HUES64 (cell line): ENCODE results near the gene CASP8.
"Not testable (repeated sequence)": the region's sequence is repeated elsewhere in the genome, so short reads cannot be mapped to it uniquely, and the experiment has no call there.

Experiments used
- H3K27ac ChIP-seq: 2 replicates; pipeline ENCODE4 v1.7.0; 2013; ENCODE audit warnings: low read depth, low read length, inconsistent platforms
- H3K27me3 ChIP-seq: 2 replicates; pipeline ENCODE4 v1.6.1; 2013; ENCODE audit warnings: mild to moderate bottlenecking, low read length; ENCODE audit not compliant: insufficient read depth
- H3K36me3 ChIP-seq: 2 replicates; pipeline ENCODE4 v1.6.1; 2013; ENCODE audit warnings: mild to moderate bottlenecking, low read length; ENCODE audit not compliant: insufficient read depth
- H3K4me1 ChIP-seq: 2 replicates; pipeline ENCODE4 v1.6.1; 2013; ENCODE audit warnings: mild to moderate bottlenecking, low read length, moderate library complexity; ENCODE audit not compliant: insufficient read depth
- H3K4me3 ChIP-seq: 2 replicates; pipeline ENCODE4 v1.5.1; 2013; ENCODE audit warnings: mild to moderate bottlenecking, low read length, moderate library complexity
- H3K9ac ChIP-seq: 2 replicates; pipeline ENCODE4 v1.6.1; 2013; ENCODE audit warnings: mild to moderate bottlenecking, low read depth, low read length
- H3K9me3 ChIP-seq: 2 replicates; pipeline ENCODE4 v1.6.1; 2013; ENCODE audit warnings: low read depth, low read length; ENCODE audit not compliant: insufficient read depth
- WGBS: fragments of 150-250, 120-280 bp; methylation state at CpG from one replicate; pipeline ENCODE4 v1.1.7; 2013; ENCODE audit warnings: missing lambda C conversion rate; 5-methylcytosine and 5-hydroxymethylcytosine counted together

CASP8 gene

GRCh38 chr2:201275069-201275468, 14.7 kb downstream of the CASP8 start:
- H3K9ac ChIP-seq = no peak overlapping the region
- H3K4me3 ChIP-seq = no peak overlapping the region
- H3K4me1 ChIP-seq = no peaks in the 10 kb centered on the region
- 91% methylated on average over 2 of the region's 2 CpGs for WGBS
- no peak overlapping the region for H3K27ac ChIP-seq
- peaks cover 3% of the 10 kb centered on the region; the same call in 1 of the 2 replicates for H3K36me3 ChIP-seq
- H3K9me3 ChIP-seq = no peaks in the 10 kb centered on the region
- H3K27me3 ChIP-seq = no peaks in the 10 kb centered on the region

- H3K9me3 ChIP-seq = no peaks in the 10 kb centered on the region
- no peak overlapping the region for H3K27ac ChIP-seq
- H3K36me3 ChIP-seq = peaks cover 3% of the 10 kb centered on the region; the same call in 1 of the 2 replicates
- no peak overlapping the region for H3K4me3 ChIP-seq
- 89% methylated on average over 5 of the region's 5 CpGs for WGBS
- no peaks in the 10 kb centered on the region for H3K4me1 ChIP-seq
- no peak overlapping the region for H3K9ac ChIP-seq
- no peaks in the 10 kb centered on the region for H3K27me3 ChIP-seq
Measured at GRCh38 chr2:201275990-201276389, 15.7 kb downstream of the CASP8 start.

GRCh38 chr2:201276511-201276910, 16.2 kb downstream of the CASP8 start:
- WGBS = 93% methylated on average over 6 of the region's 6 CpGs
- Histone ChIP-seq H3K27me3 (no peaks in the 10 kb centered on the region), H3K36me3 (peaks cover 3% of the 10 kb centered on the region; the same call in 1 of the 2 replicates)

GRCh38 chr2:201279079-201279478, 18.7 kb downstream of the CASP8 start:
- H3K4me3 ChIP-seq = no peak overlapping the region
- no peak overlapping the region for H3K27ac ChIP-seq
- H3K36me3 ChIP-seq = no peaks in the 10 kb centered on the region; the same call in 1 of the 2 replicates
- no peaks in the 10 kb centered on the region for H3K4me1 ChIP-seq
- H3K9me3 ChIP-seq = no peaks in the 10 kb centered on the region
- H3K9ac ChIP-seq = no peak overlapping the region
- 87% methylated on average over 1 of the region's 1 CpG for WGBS
- H3K27me3 ChIP-seq = no peaks in the 10 kb centered on the region

More at GRCh38 chr2:201276511-201276910, 16.2 kb downstream of the CASP8 start:
- H3K9me3 ChIP-seq = no peaks in the 10 kb centered on the region
- H3K4me1 ChIP-seq = no peaks in the 10 kb centered on the region
- H3K27ac ChIP-seq = no peak overlapping the region
- no peak overlapping the region for H3K9ac ChIP-seq
- no peak overlapping the region for H3K4me3 ChIP-seq

- H3K4me1 ChIP-seq = no peaks in the 10 kb centered on the region
- no peak overlapping the region for H3K27ac ChIP-seq
- no peak overlapping the region for H3K4me3 ChIP-seq
- H3K9me3 ChIP-seq = no peaks in the 10 kb centered on the region
- H3K27me3 ChIP-seq = no peaks in the 10 kb centered on the region
- H3K36me3 ChIP-seq = no peaks in the 10 kb centered on the region; the same call in 1 of the 2 replicates
- WGBS = 100% methylated on average over 1 of the region's 3 CpGs
- H3K9ac ChIP-seq = no peak overlapping the region
Measured at GRCh38 chr2:201280191-201281040, 20.1 kb downstream of the CASP8 start.

- H3K4me3 ChIP-seq = no peak overlapping the region
- H3K27me3 ChIP-seq = no peaks in the 10 kb centered on the region
- H3K27ac ChIP-seq = no peak overlapping the region
- peaks cover 5% of the 10 kb centered on the region; the same call in 1 of the 2 replicates for H3K36me3 ChIP-seq
- H3K9ac ChIP-seq = no peak overlapping the region
- H3K4me1 ChIP-seq = no peaks in the 10 kb centered on the region
- 90% methylated on average over 1 of the region's 1 CpG for WGBS
- H3K9me3 ChIP-seq = peaks cover 8% of the 10 kb centered on the region; the same call in 1 of the 2 replicates
Measured at GRCh38 chr2:201285499-201285898, 25.2 kb downstream of the CASP8 start.

GRCh38 chr2:201290457-201291148, 30.3 kb downstream of the CASP8 start:
- 95% methylated on average over 15 of the region's 15 CpGs for WGBS
- peaks cover 12% of the 10 kb centered on the region; the same call in 1 of the 2 replicates for H3K9me3 ChIP-seq
- not testable (repeated sequence) for H3K4me3 ChIP-seq, H3K36me3 ChIP-seq, H3K27me3 ChIP-seq, H3K4me1 ChIP-seq, H3K27ac ChIP-seq, H3K9ac ChIP-seq

GRCh38 chr2:201298462-201299052, 38.2 kb downstream of the CASP8 start:
- Histone ChIP-seq H3K4me3 (no peak overlapping the region), H3K27ac (no peak overlapping the region), H3K9me3 (peaks cover 8% of the 10 kb centered on the region), H3K4me1 (no peaks in the 10 kb centered on the region), H3K36me3 (no peaks in the 10 kb centered on the region), H3K27me3 (no peaks in the 10 kb centered on the region), H3K9ac (no peak overlapping the region)
- 95% methylated on average over 3 of the region's 3 CpGs for WGBS

GRCh38 chr2:201299929-201300328, 39.6 kb downstream of the CASP8 start:
- H3K9ac ChIP-seq, H3K9me3 ChIP-seq, H3K36me3 ChIP-seq, H3K27me3 ChIP-seq, H3K4me3 ChIP-seq, H3K4me1 ChIP-seq, H3K27ac ChIP-seq: not testable (repeated sequence)
- 92% methylated on average over 11 of the region's 11 CpGs for WGBS

- WGBS = 88% methylated on average over 3 of the region's 3 CpGs
Measured at GRCh38 chr2:201307876-201308275, 47.5 kb downstream of the CASP8 start.

GRCh38 chr2:201308914-201309313, 48.6 kb downstream of the CASP8 start:
- H3K36me3 ChIP-seq = no peaks in the 10 kb centered on the region

More at GRCh38 chr2:201307876-201308275, 47.5 kb downstream of the CASP8 start:
- Histone ChIP-seq H3K4me1 (no peaks in the 10 kb centered on the region), H3K27me3 (no peaks in the 10 kb centered on the region), H3K4me3 (no peak overlapping the region), H3K9ac (no peak overlapping the region), H3K36me3 (no peaks in the 10 kb centered on the region), H3K9me3 (no peaks in the 10 kb centered on the region), H3K27ac (no peak overlapping the region)

More at GRCh38 chr2:201308914-201309313, 48.6 kb downstream of the CASP8 start:
- Histone ChIP-seq H3K9ac (no peak overlapping the region), H3K4me3 (no peak overlapping the region), H3K27me3 (no peaks in the 10 kb centered on the region), H3K9me3 (no peaks in the 10 kb centered on the region), H3K4me1 (no peaks in the 10 kb centered on the region), H3K27ac (no peak overlapping the region)
- WGBS = 96% methylated on average over 3 of the region's 3 CpGs
